Measurements from ENCODE around the gene TRPM7. TPM values are rescaled to one million over a fixed set of nuclear protein-coding genes. Genes with fewer than 3 reads are reported as not detected.

The TRPM7 gene
- total and polyA plus RNA-seq, 7 donors = 3.7 to 53.7 (median 32.2) TPM

GRCh38 chr15:50563756-50564155, 122.8 kb downstream of the TRPM7 start:
- H3K27me3 ChIP-seq = no peaks in the 10 kb centered on the region
- DNase-seq = no peak
- TF ChIP-seq CTCF (IDR thresholded peaks at IDR 0.05) (no peak), POLR2A (IDR thresholded peaks at IDR 0.05) (no peak), EP300 (IDR thresholded peaks at IDR 0.05) (no peak), POLR2AphosphoS5 (IDR thresholded peaks at IDR 0.05) (no peak)
- no peaks in the 10 kb centered on the region for H3K4me1 ChIP-seq
- intact Hi-C loops (cut with DNase I) = no loop called here
- no peak overlapping the region for H3K4me3 ChIP-seq
- no peak overlapping the region for H3K27ac ChIP-seq
- H3K9me3 ChIP-seq = no peaks in the 10 kb centered on the region
- peaks cover 0 to 76% (median 13%) of the 10 kb centered on the region in 4 donors for H3K36me3 ChIP-seq
- WGBS, 2 donors = 95 to 99% methylated on average over 4 of the region's 4 CpGs

GRCh38 chr15:50562735-50563640, 123.6 kb downstream of the TRPM7 start:
- 79 to 87% methylated on average over 4 of the region's 4 CpGs for WGBS, 2 donors

GRCh38 chr15:50558012-50558411, 128.6 kb downstream of the TRPM7 start:
- no peak for DNase-seq
- WGBS, 2 donors = 98 to 99% methylated on average over 2 of the region's 2 CpGs
- H3K9me3 ChIP-seq = no peaks in the 10 kb centered on the region
- H3K36me3 ChIP-seq = peaks cover 0 to 54% (median 6%) of the 10 kb centered on the region in 4 donors
- no peaks in the 10 kb centered on the region for H3K27me3 ChIP-seq
- TF ChIP-seq EP300 (IDR thresholded peaks at IDR 0.05) = no peak
- no peak for TF ChIP-seq POLR2AphosphoS5 (IDR thresholded peaks at IDR 0.05)
- no peak for TF ChIP-seq CTCF (IDR thresholded peaks at IDR 0.05)
- no peak for TF ChIP-seq POLR2A (IDR thresholded peaks at IDR 0.05)
- H3K4me3 ChIP-seq = no peak overlapping the region
- intact Hi-C loops (cut with DNase I) = no loop called here
- no peak overlapping the region for H3K27ac ChIP-seq
- no peaks in the 10 kb centered on the region for H3K4me1 ChIP-seq

More at GRCh38 chr15:50562735-50563640, 123.6 kb downstream of the TRPM7 start:
- intact Hi-C loops (cut with DNase I) = no loop called here
- no peak for TF ChIP-seq CTCF (IDR thresholded peaks at IDR 0.05)
- Histone ChIP-seq H3K9me3 (no peaks in the 10 kb centered on the region), H3K36me3 (peaks cover 0 to 77% (median 10%) of the 10 kb centered on the region in 4 donors), H3K27me3 (no peaks in the 10 kb centered on the region), H3K4me3 (no peak overlapping the region), H3K4me1 (no peaks in the 10 kb centered on the region), H3K27ac (no peak overlapping the region)
- no peak for DNase-seq

- DNase-seq = no peak
- Histone ChIP-seq H3K27ac (no peak overlapping the region), H3K4me1 (no peaks in the 10 kb centered on the region), H3K4me3 (no peak overlapping the region), H3K36me3 (peaks cover 0 to 42% (median 4%) of the 10 kb centered on the region in 4 donors), H3K27me3 (no peaks in the 10 kb centered on the region), H3K9me3 (no peaks in the 10 kb centered on the region)
- TF ChIP-seq CTCF (IDR thresholded peaks at IDR 0.05) = no peak
- TF ChIP-seq POLR2AphosphoS5 (IDR thresholded peaks at IDR 0.05) = no peak
- no peak for TF ChIP-seq POLR2A (IDR thresholded peaks at IDR 0.05)
- TF ChIP-seq EP300 (IDR thresholded peaks at IDR 0.05) = no peak
- WGBS, 2 donors = 96% methylated on average over 2 of the region's 2 CpGs
- intact Hi-C loops (cut with DNase I) = no loop called here
Measured at GRCh38 chr15:50556642-50557371, 129.8 kb downstream of the TRPM7 start.
